H1 (cell line): ENCODE measurements around the gene XPO6. TPM values are rescaled to one million over a fixed set of nuclear protein-coding genes. Genes with fewer than 3 reads are reported as not detected.

Source experiments
- CTCF ChIA-PET: fragments of 300-600 bp; sonication (Branson Sonifier 250); formaldehyde crosslinking; loops from one replicate; lab custom pipeline; 2021; ENCODE audit not compliant: partially characterized antibody; lab: Charles Lee
- POLR2A ChIA-PET: fragments of 300-600 bp; sonication (Branson Sonifier 250); formaldehyde crosslinking; loops from one replicate; lab custom pipeline; 2021; ENCODE audit warnings: inconsistent platforms; ENCODE audit not compliant: partially characterized antibody; lab: Charles Lee
- DNase-seq, 2 experiments: peaks; one replicate each; pipeline versions ENCODE4 v3.0.0 to v3.0.0-alpha.2; 2010 to 2022; ENCODE audit warnings: low spot score in 2 of 2, low read depth in 1 of 2, mixed read lengths in 1 of 2
- FAIRE-seq: peaks from 2 replicates; lab custom pipeline; 2011; peaks lifted over from hg19 to GRCh38; lab: Jason Lieb, UNC
- H2AFZ ChIP-seq: 2 replicates; pipeline ENCODE4 v1.8.1; 2012; ENCODE audit warnings: low read length, inconsistent platforms
- H2AK5ac ChIP-seq: 2 replicates; pipeline ENCODE4 v1.6.1; 2013; ENCODE audit warnings: low read depth, low read length
- H2BK120ac ChIP-seq: replicated peaks from 2 replicates; pipeline ENCODE3; 2013; ENCODE audit warnings: low read depth, low read length, inconsistent platforms
- H2BK12ac ChIP-seq: 2 replicates; pipeline ENCODE4 v1.6.1; 2013; ENCODE audit warnings: low read depth, low read length
- H2BK15ac ChIP-seq: 2 replicates; pipeline ENCODE4 v1.6.1; 2013; ENCODE audit warnings: low read length
- H2BK20ac ChIP-seq: 2 replicates; pipeline ENCODE4 v1.6.1; 2013; ENCODE audit warnings: low read length
- H2BK5ac ChIP-seq: 2 replicates; pipeline ENCODE4 v1.6.1; 2013; ENCODE audit warnings: low read depth, low read length
- H3K14ac ChIP-seq: 2 replicates; pipeline ENCODE4 v1.6.1; 2013; ENCODE audit warnings: inconsistent platforms; ENCODE audit not compliant: insufficient read length
- H3K18ac ChIP-seq: 2 replicates; pipeline ENCODE4 v1.6.1; 2013; ENCODE audit warnings: low read length; ENCODE audit errors: extremely low read depth
- H3K23ac ChIP-seq: 2 replicates; pipeline ENCODE4 v1.6.1; 2013; ENCODE audit warnings: inconsistent platforms; ENCODE audit not compliant: insufficient read length
- H3K23me2 ChIP-seq: 2 replicates; pipeline ENCODE4 v1.6.1; 2013; ENCODE audit warnings: low read depth, low read length
- H3K27ac ChIP-seq: 2 replicates; pipeline ENCODE4 v1.6.1; 2011; ENCODE audit warnings: low read depth, low read length, inconsistent platforms
- H3K27me3 ChIP-seq, 4 experiments: replicated peaks in 1 of 4; 1 replicate in 1 of 4; 2 replicates in 3 of 4; pipeline versions ENCODE4 v1.6.1 to v1.8.1; 2011 to 2013; ENCODE audit warnings: low read length in 3 of 4, mild to moderate bottlenecking in 3 of 4, inconsistent platforms in 2 of 4, mixed read lengths in 2 of 4, moderate library complexity in 1 of 4; ENCODE audit not compliant: control insufficient read depth in 3 of 4, insufficient read depth in 3 of 4; ENCODE audit errors: extremely low read depth in 1 of 4
- H3K36me3 ChIP-seq, 4 experiments: 2 replicates each; pipeline versions ENCODE4 v1.6.1 to v1.8.1; 2011 to 2013; ENCODE audit warnings: mild to moderate bottlenecking in 4 of 4, low read length in 3 of 4, moderate library complexity in 2 of 4, control low read depth in 1 of 4, inconsistent platforms in 1 of 4; ENCODE audit not compliant: insufficient read depth in 4 of 4, control insufficient read depth in 2 of 4
- H3K4ac ChIP-seq: replicated peaks from 2 replicates; pipeline ENCODE3; 2013; ENCODE audit warnings: low read length, low read depth, mixed read lengths, inconsistent platforms; ENCODE audit not compliant: insufficient read length
- H3K4me1 ChIP-seq, 4 experiments: replicated peaks in 1 of 4; 1 replicate in 1 of 4; 2 replicates in 3 of 4; pipeline versions ENCODE4 v1.6.1 to v1.8.1; 2011 to 2013; ENCODE audit warnings: low read length in 3 of 4, inconsistent platforms in 2 of 4, mixed read lengths in 1 of 4; ENCODE audit not compliant: insufficient read depth in 4 of 4, control insufficient read depth in 3 of 4
- H3K4me2 ChIP-seq, 2 experiments: 2 replicates each; pipeline versions ENCODE4 v1.6.1 to v1.8.1; 2011 to 2013; ENCODE audit warnings: low read depth in 2 of 2, low read length in 2 of 2, control low read depth in 1 of 2, inconsistent platforms in 1 of 2, mild to moderate bottlenecking in 1 of 2; ENCODE audit not compliant: insufficient read depth in 1 of 2
- H3K4me3 ChIP-seq, 4 experiments: fragments of 200-600, 300-600 bp in 1 of 4; sonication (generic), shearing (Covaris generic), sonication (Bioruptor Twin) in 1 of 4; 2 replicates each; pipeline versions ENCODE4 v1.5.1 to v1.8.1; 2011 to 2016; ENCODE audit warnings: low read length in 4 of 4, low read depth in 3 of 4, control low read depth in 2 of 4, inconsistent platforms in 2 of 4, mild to moderate bottlenecking in 2 of 4, mixed read lengths in 1 of 4, moderate library complexity in 1 of 4; ENCODE audit not compliant: insufficient read depth in 2 of 4; ENCODE audit errors: extremely low read depth in 1 of 4
- H3K56ac ChIP-seq: replicated peaks from 2 replicates; pipeline ENCODE3; 2013; ENCODE audit warnings: low read depth, mild to moderate bottlenecking, mixed read lengths, low read length, inconsistent platforms; ENCODE audit not compliant: insufficient read length
- H3K79me1 ChIP-seq: 2 replicates; pipeline ENCODE4 v1.6.1; 2013; ENCODE audit warnings: low read depth, low read length, control low read depth
- H3K79me2 ChIP-seq, 2 experiments: 2 replicates each; pipeline versions ENCODE4 v1.6.1 to v1.8.1; 2012 to 2013; ENCODE audit warnings: low read length in 2 of 2, mild to moderate bottlenecking in 2 of 2, inconsistent platforms in 1 of 2; ENCODE audit not compliant: insufficient read depth in 2 of 2, control insufficient read depth in 1 of 2
- H3K9ac ChIP-seq, 4 experiments: replicated peaks in 1 of 4; 1 replicate in 1 of 4; 2 replicates in 3 of 4; pipeline versions ENCODE4 v1.6.1 to v1.8.1; 2011 to 2013; ENCODE audit warnings: low read depth in 3 of 4, low read length in 3 of 4, control low read depth in 2 of 4, mild to moderate bottlenecking in 2 of 4, moderate library complexity in 2 of 4, inconsistent platforms in 1 of 4; ENCODE audit errors: extremely low read depth in 1 of 4
- H3K9me3 ChIP-seq, 2 experiments: 2 replicates each; pipeline versions ENCODE4 v1.6.1 to v1.8.1; 2012 to 2013; ENCODE audit warnings: mild to moderate bottlenecking in 2 of 2, moderate library complexity in 2 of 2, control low read depth in 1 of 2, inconsistent platforms in 1 of 2, low read depth in 1 of 2, low read length in 1 of 2, mixed read lengths in 1 of 2; ENCODE audit not compliant: insufficient read depth in 2 of 2
- H4K20me1 ChIP-seq, 2 experiments: replicated peaks in 1 of 2; 2 replicates each; pipeline versions ENCODE3 to v1.8.1; 2011 to 2013; ENCODE audit warnings: inconsistent platforms in 2 of 2, low read length in 2 of 2, mild to moderate bottlenecking in 1 of 2; ENCODE audit not compliant: insufficient read depth in 2 of 2, control insufficient read depth in 1 of 2
- H4K5ac ChIP-seq: 2 replicates; pipeline ENCODE4 v1.6.1; 2013; ENCODE audit warnings: low read length, low read depth, mixed read lengths, inconsistent platforms; ENCODE audit not compliant: insufficient read length
- H4K8ac ChIP-seq: 2 replicates; pipeline ENCODE4 v1.8.0; 2013; ENCODE audit warnings: mild to moderate bottlenecking, moderate library complexity, low read length, inconsistent platforms; ENCODE audit not compliant: insufficient read depth; ENCODE audit errors: extremely low read depth
- H4K91ac ChIP-seq: replicated peaks from 2 replicates; pipeline ENCODE3; 2013; ENCODE audit warnings: low read length, mixed read lengths, inconsistent platforms; ENCODE audit not compliant: insufficient read length
- CREB1 ChIP-seq: IDR thresholded peaks from 2 replicates; pipeline ENCODE4 v1.6.1; 2012; ENCODE audit warnings: inconsistent platforms
- GTF2F1 ChIP-seq: IDR thresholded peaks from 2 replicates; pipeline ENCODE4 v1.6.1; 2012; ENCODE audit warnings: low read depth, low read length, improper control_type of control experiment, borderline replicate concordance
- KDM4A ChIP-seq: IDR thresholded peaks from one replicate; pipeline ENCODE4 v1.7.1; 2012; ENCODE audit warnings: low read depth, mild to moderate bottlenecking, moderate library complexity, low read length, inconsistent platforms; ENCODE audit not compliant: severe bottlenecking
- KDM5A ChIP-seq: fragments of 200-600 bp; IDR thresholded peaks from 2 replicates; pipeline ENCODE4 v1.7.1; 2012; ENCODE audit warnings: mild to moderate bottlenecking, low read length, inconsistent platforms, mixed read lengths
- WGBS, 2 experiments: shearing (Covaris generic) in 1 of 2; methylation state at CpG; one replicate each; pipeline versions ENCODE4 v1.1.6 to v1.1.7; 2013 to 2015; ENCODE audit warnings: low lambda C conversion rate in 2 of 2, mixed read lengths in 2 of 2, inconsistent platforms in 1 of 2, low coverage in 1 of 2, missing lambda C conversion rate in 1 of 2; ENCODE audit not compliant: insufficient replicate concordance in 2 of 2, insufficient coverage in 1 of 2, insufficient read length in 1 of 2; ENCODE audit errors: extremely low coverage in 1 of 2, missing lambda C conversion rate in 1 of 2; 5-methylcytosine and 5-hydroxymethylcytosine counted together
- polyA plus RNA-seq, 7 experiments: library from polyadenylated mRNA; depleted of rRNA in 3 of 7; stranded (reverse) in 5 of 7; unstranded in 2 of 7; fragments of >200 nt in 5 of 7; fragments of 200-250 nt in 2 of 7; gene quantifications; 1 replicate in 5 of 7; 2 replicates in 1 of 7; 4 replicates in 1 of 7; pipeline versions ENCODE4 v1.2.1 to v1.2.3, GENCODE V29; 2011 to 2013; ENCODE audit warnings: missing spikeins in 2 of 7, mixed read lengths in 2 of 7
- total RNA-seq: library from RNA; stranded (reverse); fragmentation: NEBNext Ultra II Directional; extraction: Animal tissue kit (Norgen Biotek cat#: 25700); gene quantifications from 2 replicates; pipeline ENCODE4 v1.2.1, GENCODE V29; 2021

Gene XPO6
- total and polyA plus RNA-seq, 2 of the 8 experiments (the other 6 are each of a cell fraction or from before 2014, with no cell fraction given) = 152 to 254 TPM

DNA sequence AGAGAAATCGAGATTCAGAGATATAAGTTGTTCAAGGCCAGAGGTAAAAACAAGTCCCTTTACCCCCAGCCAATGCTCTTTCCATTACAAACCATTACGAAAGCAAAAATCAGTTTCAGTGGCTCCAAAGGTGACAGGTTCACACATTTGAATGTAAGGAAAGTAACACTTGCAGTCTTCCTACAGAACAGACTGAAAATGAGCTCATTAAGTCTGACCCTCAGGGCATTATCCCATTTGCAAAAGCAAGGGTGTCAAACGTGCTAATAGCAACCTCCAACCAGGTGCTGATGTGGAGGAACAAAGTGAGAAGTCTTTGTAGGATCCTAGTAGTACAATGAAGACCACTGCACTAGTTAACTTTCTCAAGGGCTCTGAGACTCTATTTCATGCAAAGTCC lies 65.2 kb downstream of the XPO6 start:
- TF ChIP-seq KDM4A = no peak
- TF ChIP-seq CREB1 = no peak
- no peak for TF ChIP-seq KDM5A
- no peak for TF ChIP-seq GTF2F1
- TF ChIP-seq, all 59 proteins: peak for 0
- Histone ChIP-seq H3K9ac (no peak overlapping the region), H3K79me2 (0 out of 4 replicates have a peak, but pooled peaks cover 0 to 3% of the 10 kb centered on the region in 2 experiments), H3K9me3 (no peaks in the 10 kb centered on the region), H3K27ac (no peak overlapping the region), H3K23ac (no peak overlapping the region), H3K18ac (no peak overlapping the region), H3K4me3 (no peak overlapping the region), H3K79me1 (no peaks in the 10 kb centered on the region; the same call in 1 of the 2 replicates), H3K14ac (no peak overlapping the region), H4K91ac (no peak overlapping the region), H2AK5ac (no peak overlapping the region), H2BK20ac (no peak overlapping the region), H2BK5ac (no peak overlapping the region), H3K23me2 (no peaks in the 10 kb centered on the region), H4K20me1 (peaks cover 0 to 2% of the 10 kb centered on the region in 2 experiments), H2BK15ac (no peak overlapping the region), H2BK12ac (no peak overlapping the region), H3K36me3 (peaks cover 5 to 46% (median 26%) of the 10 kb centered on the region in 4 experiments; a peak in 6 of 8 replicates), H2BK120ac (no peak overlapping the region), H3K4ac (no peak overlapping the region), H2AFZ (no peak overlapping the region), H4K8ac (no peak overlapping the region), H3K27me3 (no peaks in the 10 kb centered on the region), H3K56ac (no peak overlapping the region), H3K4me1 (peaks cover 0 to 3% (median 0%) of the 10 kb centered on the region in 4 experiments; a peak in 1 of 7 replicates), H3K4me2 (no peak overlapping the region), H4K5ac (no peak overlapping the region)
- WGBS, 2 experiments = 86% methylated on average over 3 of the region's 3 CpGs; no CpG with 5 or more reads in 1 of the 2 experiments
- no peak for FAIRE-seq
- POLR2A ChIA-PET = no interaction called here
- CTCF ChIA-PET = no interaction called here
- DNase-seq = no peak
